Measurements from ENCODE around the gene KHSRP.

DNA sequence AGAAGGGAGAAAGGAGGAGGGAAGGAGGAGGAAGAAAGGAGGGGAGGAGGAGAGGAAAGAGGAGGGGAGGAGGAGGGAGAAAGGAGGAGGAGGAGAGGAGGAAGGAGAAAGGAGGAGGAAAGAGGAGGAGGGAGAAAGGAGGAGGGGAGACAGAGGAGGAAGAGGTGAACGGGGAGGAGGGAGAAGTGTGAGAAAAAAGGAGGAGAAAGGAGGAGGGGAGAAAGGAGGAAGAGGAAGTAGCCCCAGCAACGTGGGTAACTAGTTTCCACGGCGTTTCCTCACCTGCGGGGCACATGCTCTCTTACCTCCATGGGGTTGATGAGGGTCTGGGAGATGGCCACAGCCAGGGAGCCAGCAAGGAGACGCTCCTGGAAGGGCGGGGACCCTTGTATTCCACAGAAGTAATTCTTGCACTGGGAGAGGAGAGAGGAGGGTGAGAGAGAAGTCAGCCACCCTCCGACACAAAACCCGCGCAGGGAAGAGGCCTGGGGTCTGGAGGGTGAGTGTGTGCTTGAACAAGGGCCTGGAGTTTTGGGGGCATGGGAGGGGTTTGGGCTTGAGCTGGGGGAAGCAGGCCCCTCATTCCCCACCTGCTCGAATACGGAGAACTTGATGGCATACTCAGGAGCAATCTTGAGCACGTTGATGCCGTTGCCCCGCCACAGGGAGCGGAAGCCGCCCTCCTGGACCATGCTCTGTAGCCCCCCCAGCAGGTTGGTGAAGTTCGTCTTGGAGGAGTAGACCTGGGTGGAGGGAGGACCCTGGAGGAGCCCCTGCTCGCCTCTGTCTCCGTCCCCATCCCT is 5.0 kb upstream of the KHSRP start:
- TF ChIP-seq, protein P1, sequence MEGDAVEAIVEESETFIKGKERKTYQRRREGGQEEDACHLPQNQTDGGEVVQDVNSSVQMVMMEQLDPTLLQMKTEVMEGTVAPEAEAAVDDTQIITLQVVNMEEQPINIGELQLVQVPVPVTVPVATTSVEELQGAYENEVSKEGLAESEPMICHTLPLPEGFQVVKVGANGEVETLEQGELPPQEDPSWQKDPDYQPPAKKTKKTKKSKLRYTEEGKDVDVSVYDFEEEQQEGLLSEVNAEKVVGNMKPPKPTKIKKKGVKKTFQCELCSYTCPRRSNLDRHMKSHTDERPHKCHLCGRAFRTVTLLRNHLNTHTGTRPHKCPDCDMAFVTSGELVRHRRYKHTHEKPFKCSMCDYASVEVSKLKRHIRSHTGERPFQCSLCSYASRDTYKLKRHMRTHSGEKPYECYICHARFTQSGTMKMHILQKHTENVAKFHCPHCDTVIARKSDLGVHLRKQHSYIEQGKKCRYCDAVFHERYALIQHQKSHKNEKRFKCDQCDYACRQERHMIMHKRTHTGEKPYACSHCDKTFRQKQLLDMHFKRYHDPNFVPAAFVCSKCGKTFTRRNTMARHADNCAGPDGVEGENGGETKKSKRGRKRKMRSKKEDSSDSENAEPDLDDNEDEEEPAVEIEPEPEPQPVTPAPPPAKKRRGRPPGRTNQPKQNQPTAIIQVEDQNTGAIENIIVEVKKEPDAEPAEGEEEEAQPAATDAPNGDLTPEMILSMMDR (IDR thresholded peaks at IDR 0.05; ENCODE audit: low read length) = no peak
- no peak for TF ChIP-seq EZH2 (IDR thresholded peaks at IDR 0.05; ENCODE audit: borderline replicate concordance, low read length)
